Measurements from ENCODE around the gene ADTRP.

DNA sequence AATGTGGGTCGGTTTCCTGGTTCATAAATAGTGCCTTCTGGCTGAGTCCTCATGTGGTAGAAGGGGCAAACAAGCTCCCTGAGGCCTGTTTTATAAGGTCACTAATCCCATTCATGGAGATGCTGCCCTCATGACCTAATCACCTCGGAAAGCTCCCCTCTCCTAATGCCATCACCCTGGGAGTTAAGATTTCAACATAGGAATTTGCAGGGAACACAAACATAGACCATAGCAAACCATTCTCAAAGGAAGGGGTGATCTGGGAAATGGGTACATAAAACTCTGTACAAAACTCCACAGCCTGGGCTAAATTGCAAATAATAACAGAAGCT lies 1.5 kb upstream of the ADTRP start:
- no peak for TF ChIP-seq SMC3 (IDR thresholded peaks at IDR 0.05; ENCODE audit: low read length)
- no peak for TF ChIP-seq XBP1 (CRISPR knock-in tag; IDR thresholded peaks at IDR 0.05)
- no peak for TF ChIP-seq SOX5 (CRISPR knock-in tag; IDR thresholded peaks at IDR 0.05; ENCODE audit: borderline replicate concordance)
- no peak for TF ChIP-seq ERF (CRISPR knock-in tag; IDR thresholded peaks at IDR 0.05)
- TF ChIP-seq FOXM1 (CRISPR knock-in tag; IDR thresholded peaks at IDR 0.05) = no peak
- TF ChIP-seq ZNF547 (CRISPR knock-in tag; IDR thresholded peaks at IDR 0.05) = no peak
- no peak for TF ChIP-seq GATAD2A (CRISPR knock-in tag; IDR thresholded peaks at IDR 0.05)
- no peak for TF ChIP-seq HMG20A (CRISPR knock-in tag; IDR thresholded peaks at IDR 0.05; ENCODE audit: borderline replicate concordance)
- no peak for TF ChIP-seq CBX2 (IDR thresholded peaks at IDR 0.05; ENCODE audit: low read depth, low read length)
- no peak for TF ChIP-seq CBX2 (CRISPR knock-in tag; IDR thresholded peaks at IDR 0.05; ENCODE audit: low read depth)
- no peak for TF ChIP-seq ARID2 (CRISPR knock-in tag; IDR thresholded peaks at IDR 0.05; ENCODE audit: borderline replicate concordance)
- TF ChIP-seq, protein P1, sequence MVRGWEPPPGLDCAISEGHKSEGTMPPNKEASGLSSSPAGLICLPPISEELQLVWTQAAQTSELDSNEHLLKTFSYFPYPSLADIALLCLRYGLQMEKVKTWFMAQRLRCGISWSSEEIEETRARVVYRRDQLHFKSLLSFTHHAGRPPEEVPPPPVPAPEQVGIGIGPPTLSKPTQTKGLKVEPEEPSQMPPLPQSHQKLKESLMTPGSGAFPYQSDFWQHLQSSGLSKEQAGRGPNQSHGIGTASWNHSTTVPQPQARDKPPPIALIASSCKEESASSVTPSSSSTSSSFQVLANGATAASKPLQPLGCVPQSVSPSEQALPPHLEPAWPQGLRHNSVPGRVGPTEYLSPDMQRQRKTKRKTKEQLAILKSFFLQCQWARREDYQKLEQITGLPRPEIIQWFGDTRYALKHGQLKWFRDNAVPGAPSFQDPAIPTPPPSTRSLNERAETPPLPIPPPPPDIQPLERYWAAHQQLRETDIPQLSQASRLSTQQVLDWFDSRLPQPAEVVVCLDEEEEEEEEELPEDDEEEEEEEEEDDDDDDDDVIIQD (CRISPR knock-in tag; IDR thresholded peaks at IDR 0.05; ENCODE audit: low read depth) = no peak
- TF ChIP-seq, protein P2, sequence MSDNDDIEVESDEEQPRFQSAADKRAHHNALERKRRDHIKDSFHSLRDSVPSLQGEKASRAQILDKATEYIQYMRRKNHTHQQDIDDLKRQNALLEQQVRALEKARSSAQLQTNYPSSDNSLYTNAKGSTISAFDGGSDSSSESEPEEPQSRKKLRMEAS (IDR thresholded peaks at IDR 0.05) = no peak

Data from HepG2 (cell line).